ENCODE data around the gene AUTS2.

- no peak for TF ChIP-seq POLR2A (IDR thresholded peaks at IDR 0.05; ENCODE audit: low read depth, low read length)
- no peak for TF ChIP-seq TAF1 (IDR thresholded peaks at IDR 0.05; ENCODE audit: low read depth, low read length)
- no peak for TF ChIP-seq SPI1 (IDR thresholded peaks at IDR 0.05; ENCODE audit: low read depth, low read length)
- TF ChIP-seq PAX5 (IDR thresholded peaks at IDR 0.05; ENCODE audit: insufficient read depth, low read length, severe bottlenecking): no peak
Measured at GRCh38 chr7:69575651-69576050, 22.6 kb upstream of the AUTS2 start.

All from GM12891 (cell line).